ENCODE data around the gene VSIG10.
"Not testable (repeated sequence)": the region's sequence is repeated elsewhere in the genome, so short reads cannot be mapped to it uniquely, and the experiment has no call there.

GRCh38 chr12:118022097-118022727, 81.6 kb downstream of the VSIG10 start:
- not testable (repeated sequence) for TF ChIP-seq CTCF (IDR thresholded peaks at IDR 0.05; ENCODE audit: insufficient read depth, low read depth, low read length); EZH2 (IDR thresholded peaks at IDR 0.05; ENCODE audit: insufficient read depth, low read length)
